Measurements from ENCODE around the gene PRR20G. TPM values are rescaled to one million over a fixed set of nuclear protein-coding genes. Genes with fewer than 3 reads are reported as not detected.

PRR20G gene
- total and polyA plus RNA-seq, 10 of the 15 experiments (the other 5 are each of a cell fraction or from before 2014, with no cell fraction given) = not detected

- 6% methylated on average over 5 of the region's 5 CpGs for WGBS (ENCODE audit: insufficient coverage, insufficient replicate concordance, low lambda C conversion rate, missing lambda C conversion rate)
- Histone ChIP-seq H3K4me2 (ENCODE audit: control insufficient read depth, insufficient read depth) (no peak overlapping the region), H3K36me3 (ENCODE audit: control insufficient read depth in 2 of 2, insufficient read depth in 2 of 2, low read length in 1 of 2) (no peaks in the 10 kb centered on the region), H4K20me1 (ENCODE audit: control insufficient read depth, insufficient read depth) (no peaks in the 10 kb centered on the region), H3K4me3 (no peak overlapping the region), H2AFZ (ENCODE audit: control insufficient read depth, low read depth, low read length) (no peak overlapping the region), H3K27me3 (replicated peaks in 1 of 2; ENCODE audit: control insufficient read depth in 2 of 2, insufficient read depth in 2 of 2, low read length in 1 of 2) (no peaks in the 10 kb centered on the region), H3K9ac (ENCODE audit: control insufficient read depth, insufficient read depth, low read length) (no peak overlapping the region), H3K79me2 (ENCODE audit: control insufficient read depth, insufficient read depth, low read length) (no peaks in the 10 kb centered on the region), H3K4me1 (ENCODE audit: control insufficient read depth, insufficient read depth, low read length) (no peaks in the 10 kb centered on the region), H3K27ac (ENCODE audit: control insufficient read depth, insufficient read depth) (no peak overlapping the region), H3K9me3 (replicated peaks; ENCODE audit: control insufficient read depth, insufficient read depth, low read length) (peaks cover 3% of the 10 kb centered on the region; the same call in 1 of the 3 replicates)
- no peak for TF ChIP-seq IKZF1 (conservative IDR thresholded peaks at IDR 0.05)
- no peak for TF ChIP-seq GATAD2B (conservative IDR thresholded peaks at IDR 0.05; ENCODE audit: low read depth)
- no peak for TF ChIP-seq ZNF592 (IDR thresholded peaks at IDR 0.05)
- TF ChIP-seq STAT1 (conservative IDR thresholded peaks at IDR 0.05) = no peak
- TF ChIP-seq CBFB (IDR thresholded peaks at IDR 0.05; ENCODE audit: low read depth) = no peak
- TF ChIP-seq MTA3 (IDR thresholded peaks at IDR 0.05; ENCODE audit: borderline replicate concordance, low read length) = no peak
- TF ChIP-seq KLF5 (IDR thresholded peaks at IDR 0.05; ENCODE audit: partially characterized antibody) = no peak
- no peak for TF ChIP-seq YBX1 (IDR thresholded peaks at IDR 0.05)
- TF ChIP-seq SMC3 (IDR thresholded peaks at IDR 0.05; ENCODE audit: borderline replicate concordance, low read length) = no peak
- no peak for TF ChIP-seq TBL1XR1 (IDR thresholded peaks at IDR 0.05; ENCODE audit: low read depth, low read length)
- no peak for TF ChIP-seq PML (IDR thresholded peaks at IDR 0.05; ENCODE audit: low read length)
- no peak for TF ChIP-seq BCLAF1 (IDR thresholded peaks at IDR 0.05)
- in situ Hi-C loops (cut with MboI) (no loop called here), intact Hi-C loops (cut with micrococcal nuclease; ENCODE audit: unreplicated experiment) (no loop called here)
- ChIA-PET CTCF (interaction anchor here (0.6 to 1.6 kb wide), 6 partner anchors 9 to 544 kb away, joined by 3 to 6 read pairs (median 3); no protein-coding TSS in a partner anchor), SMC1A (ENCODE audit: uncharacterized antibody, unreplicated experiment) (interaction anchor here (1.2 to 2.1 kb wide), 4 partner anchors 8 to 100 kb away, joined by 3 to 10 read pairs (median 6); no protein-coding TSS in a partner anchor), POLR2A (no interaction called here), RAD21 (ENCODE audit: unreplicated experiment) (interaction anchor here (1.1 kb wide), 1 partner anchor 11 kb away, joined by 3 read pairs; no protein-coding TSS in a partner anchor)
- ATAC-seq (no peak), FAIRE-seq (no peak), DNase-seq (ENCODE audit: low read depth, low spot score) (no peak)
- no TSS peak for BruUV-seq (replicated peaks)
These were observed 9.1 kb upstream of the PRR20G start for GRCh38 chr3:127296959-127297358.
